HAP-1 (cell line): ENCODE results near the gene SLIT1.

Experiments
- DNase-seq, 2 experiments: peaks; one replicate each; pipeline ENCODE4 v3.0.0-alpha.2; 2016 to 2020; ENCODE audit warnings: low spot score in 2 of 2
- H3K27me3 ChIP-seq: fragments of 250-450 bp; sonication (Bioruptor Pico); 2 replicates; pipeline ENCODE4 v1.5.1; 2020; ENCODE audit warnings: low read depth, mild to moderate bottlenecking, moderate library complexity
- H3K36me3 ChIP-seq: fragments of 250-450 bp; sonication (Bioruptor Pico); replicated peaks from 2 replicates; pipeline ENCODE4 v1.5.1; 2020; ENCODE audit warnings: mild to moderate bottlenecking
- H3K4me1 ChIP-seq: fragments of 250-450 bp; sonication (Bioruptor Pico); 2 replicates; pipeline ENCODE4 v1.5.1; 2020; ENCODE audit warnings: mild to moderate bottlenecking
- H3K4me3 ChIP-seq: fragments of 250-450 bp; sonication (Bioruptor Pico); 2 replicates; pipeline ENCODE4 v1.5.1; 2020; ENCODE audit warnings: mild to moderate bottlenecking, moderate library complexity
- H3K9me3 ChIP-seq: fragments of 250-450 bp; sonication (Bioruptor Pico); 2 replicates; pipeline ENCODE4 v1.5.1; 2020; ENCODE audit warnings: mild to moderate bottlenecking, moderate library complexity
- in situ Hi-C: fragments of 300-500 bp; cut with MboI; formaldehyde crosslinking; loops from 3 replicates; pipeline ENCODE4 v1.14.3; 2020; ENCODE audit warnings: low sequenced_read_pairs, inconsistent platforms, mixed read lengths

The SLIT1 gene

GRCh38 chr10:97069026-97069425, 116.7 kb downstream of the SLIT1 start:
- DNase-seq = no peak
- H3K36me3 ChIP-seq = no peaks in the 10 kb centered on the region
- H3K9me3 ChIP-seq = no peaks in the 10 kb centered on the region
- H3K4me1 ChIP-seq = no peaks in the 10 kb centered on the region
- H3K27me3 ChIP-seq = peaks cover 3% of the 10 kb centered on the region; the same call in 1 of the 2 replicates
- in situ Hi-C loops = no loop called here
- no peak overlapping the region for H3K4me3 ChIP-seq

GRCh38 chr10:97067716-97068391, 117.9 kb downstream of the SLIT1 start:
- peaks cover 3% of the 10 kb centered on the region; the same call in 1 of the 2 replicates for H3K27me3 ChIP-seq
- H3K4me1 ChIP-seq = no peaks in the 10 kb centered on the region
- H3K9me3 ChIP-seq = no peaks in the 10 kb centered on the region
- no peak overlapping the region for H3K4me3 ChIP-seq
- H3K36me3 ChIP-seq = no peaks in the 10 kb centered on the region
- in situ Hi-C loops = no loop called here
- DNase-seq = no peak

- H3K27me3 ChIP-seq = peaks cover 3% of the 10 kb centered on the region; the same call in 1 of the 2 replicates
- no peaks in the 10 kb centered on the region for H3K9me3 ChIP-seq
- H3K4me1 ChIP-seq = no peaks in the 10 kb centered on the region
- DNase-seq = no peak
- H3K36me3 ChIP-seq = no peaks in the 10 kb centered on the region
- in situ Hi-C loops = no loop called here
- H3K4me3 ChIP-seq = no peak overlapping the region
These were observed 118.7 kb downstream of the SLIT1 start for GRCh38 chr10:97066877-97067555.

- H3K9me3 ChIP-seq = no peaks in the 10 kb centered on the region
- H3K4me1 ChIP-seq = no peaks in the 10 kb centered on the region
- H3K27me3 ChIP-seq = peaks cover 2% of the 10 kb centered on the region
- in situ Hi-C loops = no loop called here
- H3K36me3 ChIP-seq = no peaks in the 10 kb centered on the region; the same call in 1 of the 2 replicates
- peak in 1 of 2 experiments; percentile 33 for DNase-seq
- H3K4me3 ChIP-seq = no peak overlapping the region
These were observed 119.8 kb downstream of the SLIT1 start for GRCh38 chr10:97065686-97066660.

GRCh38 chr10:97065128-97065527, 120.6 kb downstream of the SLIT1 start:
- DNase-seq = no peak
- no peaks in the 10 kb centered on the region for H3K4me1 ChIP-seq
- in situ Hi-C loops = no loop called here
- H3K36me3 ChIP-seq = no peaks in the 10 kb centered on the region; the same call in 1 of the 2 replicates
- peaks cover 2% of the 10 kb centered on the region; the same call in 1 of the 2 replicates for H3K27me3 ChIP-seq
- H3K9me3 ChIP-seq = no peaks in the 10 kb centered on the region
- no peak overlapping the region for H3K4me3 ChIP-seq

- in situ Hi-C loops = no loop called here
These were observed 121.5 kb downstream of the SLIT1 start for GRCh38 chr10:97063983-97064837.

GRCh38 chr10:97063271-97063982, 122.3 kb downstream of the SLIT1 start:
- Histone ChIP-seq H3K36me3 (no peaks in the 10 kb centered on the region; the same call in 1 of the 2 replicates), H3K4me1 (no peaks in the 10 kb centered on the region), H3K9me3 (no peaks in the 10 kb centered on the region), H3K4me3 (no peak overlapping the region), H3K27me3 (peaks cover 2% of the 10 kb centered on the region; the same call in 1 of the 2 replicates)
- in situ Hi-C loops = no loop called here
- no peak for DNase-seq

More at GRCh38 chr10:97063983-97064837, 121.5 kb downstream of the SLIT1 start:
- Histone ChIP-seq H3K9me3 (no peaks in the 10 kb centered on the region), H3K4me3 (no peak overlapping the region), H3K36me3 (no peaks in the 10 kb centered on the region; the same call in 1 of the 2 replicates), H3K27me3 (peaks cover 2% of the 10 kb centered on the region; the same call in 1 of the 2 replicates), H3K4me1 (no peaks in the 10 kb centered on the region)
- DNase-seq = no peak

- Histone ChIP-seq H3K36me3 (no peaks in the 10 kb centered on the region; the same call in 1 of the 2 replicates), H3K9me3 (no peaks in the 10 kb centered on the region), H3K27me3 (peaks cover 2% of the 10 kb centered on the region; the same call in 1 of the 2 replicates), H3K4me3 (no peak overlapping the region), H3K4me1 (no peaks in the 10 kb centered on the region)
- in situ Hi-C loops = no loop called here
- DNase-seq = no peak
These were observed 123.3 kb downstream of the SLIT1 start for GRCh38 chr10:97062456-97062855.

GRCh38 chr10:97062046-97062445, 123.7 kb downstream of the SLIT1 start:
- in situ Hi-C loops = no loop called here
- Histone ChIP-seq H3K4me3 (no peak overlapping the region), H3K36me3 (no peaks in the 10 kb centered on the region; the same call in 1 of the 2 replicates), H3K27me3 (peaks cover 2% of the 10 kb centered on the region; the same call in 1 of the 2 replicates), H3K9me3 (no peaks in the 10 kb centered on the region), H3K4me1 (no peaks in the 10 kb centered on the region)
- DNase-seq = no peak

- peaks cover 2% of the 10 kb centered on the region; the same call in 1 of the 2 replicates for H3K27me3 ChIP-seq
- no peak overlapping the region for H3K4me3 ChIP-seq
- DNase-seq = no peak
- H3K36me3 ChIP-seq = no peaks in the 10 kb centered on the region; the same call in 1 of the 2 replicates
- in situ Hi-C loops = no loop called here
- H3K9me3 ChIP-seq = no peaks in the 10 kb centered on the region
- H3K4me1 ChIP-seq = no peaks in the 10 kb centered on the region
These were observed 124.3 kb downstream of the SLIT1 start for GRCh38 chr10:97061423-97061822.

GRCh38 chr10:97060441-97061084, 125.2 kb downstream of the SLIT1 start:
- Histone ChIP-seq H3K4me1 (no peaks in the 10 kb centered on the region), H3K4me3 (no peak overlapping the region), H3K27me3 (peaks cover 2% of the 10 kb centered on the region; the same call in 1 of the 2 replicates), H3K9me3 (no peaks in the 10 kb centered on the region), H3K36me3 (no peaks in the 10 kb centered on the region; the same call in 1 of the 2 replicates)
- in situ Hi-C loops = no loop called here
- no peak for DNase-seq

- Histone ChIP-seq H3K36me3 (no peaks in the 10 kb centered on the region; the same call in 1 of the 2 replicates), H3K9me3 (no peaks in the 10 kb centered on the region), H3K27me3 (peaks cover 2% of the 10 kb centered on the region; the same call in 1 of the 2 replicates), H3K4me1 (no peaks in the 10 kb centered on the region), H3K4me3 (no peak overlapping the region)
- in situ Hi-C loops = no loop called here
- no peak for DNase-seq
These were observed 125.9 kb downstream of the SLIT1 start for GRCh38 chr10:97059872-97060205.
